OCI-LY7 (cell line): ENCODE measurements around the gene SLC4A3. TPM values are rescaled to one million over a fixed set of nuclear protein-coding genes. Genes with fewer than 3 reads are reported as not detected.

Experiments
- BruUV-seq: library from RNA; stranded (reverse); fragments of 400-500 nt; replicated peaks from 2 replicates; lab custom pipeline; 2021; lab: Mats Ljungman, UMichigan
- CTCF ChIA-PET: fragments of 300-600 bp; sonication (Branson Sonifier 250); formaldehyde crosslinking; loops from one replicate; lab custom pipeline; 2022; ENCODE audit warnings: antibody characterized with exemption; ENCODE audit not compliant: unreplicated experiment; lab: Charles Lee
- POLR2A ChIA-PET: fragments of 300-600 bp; sonication (Branson Sonifier 250); formaldehyde crosslinking; loops from one replicate; lab custom pipeline; 2022; ENCODE audit warnings: antibody characterized with exemption; lab: Charles Lee
- DNase-seq: peaks from one replicate; pipeline ENCODE4 v3.0.0-alpha.2; 2015; ENCODE audit warnings: low spot score
- H2AFZ ChIP-seq: fragments of 200-600 bp; sonication (generic), shearing (Covaris generic); 2 replicates; pipeline ENCODE4 v1.6.1; 2014; ENCODE audit warnings: mild to moderate bottlenecking, antibody characterized with exemption, low read length, moderate library complexity
- H3K27ac ChIP-seq: fragments of 200-600 bp; sonication (generic); 2 replicates; pipeline ENCODE4 v1.5.1; 2014; ENCODE audit warnings: mixed run types, low read depth, mild to moderate bottlenecking, moderate library complexity, low read length, inconsistent platforms; ENCODE audit not compliant: poor library complexity, severe bottlenecking
- H3K36me3 ChIP-seq: fragments of 200-600 bp; sonication (generic); 2 replicates; pipeline ENCODE4 v1.6.1; 2014; ENCODE audit warnings: mild to moderate bottlenecking, antibody characterized with exemption, low read length, moderate library complexity, mixed read lengths; ENCODE audit not compliant: insufficient read depth
- H3K4me1 ChIP-seq: fragments of 200-600 bp; sonication (generic); 2 replicates; pipeline ENCODE4 v1.5.1; 2014; ENCODE audit warnings: mild to moderate bottlenecking, low read length; ENCODE audit not compliant: insufficient read depth, poor library complexity, severe bottlenecking
- H3K4me2 ChIP-seq: fragments of 200-600 bp; sonication (generic); 2 replicates; pipeline ENCODE4 v1.6.1; 2014; ENCODE audit warnings: mild to moderate bottlenecking, low read length
- H3K4me3 ChIP-seq: fragments of 200-600 bp; sonication (generic); 2 replicates; pipeline ENCODE4 v1.5.1; 2014; ENCODE audit warnings: mild to moderate bottlenecking, low read depth, low read length; ENCODE audit not compliant: poor library complexity, severe bottlenecking
- H3K79me2 ChIP-seq: fragments of 200-600 bp; sonication (generic); 2 replicates; pipeline ENCODE4 v1.6.1; 2016; ENCODE audit warnings: low read depth, mild to moderate bottlenecking, low read length, moderate library complexity, mixed read lengths; ENCODE audit not compliant: insufficient read depth
- H3K9me2 ChIP-seq: fragments of 200-600 bp; sonication (generic); 2 replicates; pipeline ENCODE4 v1.6.1; 2016; ENCODE audit warnings: mild to moderate bottlenecking, low read length, mixed read lengths; ENCODE audit not compliant: insufficient read depth
- H3K9me3 ChIP-seq: fragments of 200-600 bp; sonication (generic); 2 replicates; pipeline ENCODE4 v1.6.1; 2014; ENCODE audit warnings: mild to moderate bottlenecking, mixed run types, low read length, mixed read lengths
- H4K20me1 ChIP-seq: fragments of 200-600 bp; sonication (generic); 2 replicates; pipeline ENCODE4 v1.6.1; 2014; ENCODE audit warnings: mild to moderate bottlenecking, antibody characterized with exemption, low read length, moderate library complexity, mixed read lengths; ENCODE audit not compliant: insufficient read depth
- CTCF ChIP-seq: fragments of 200-600 bp; sonication (generic); conservative IDR thresholded peaks from 2 replicates; pipeline ENCODE4 v1.5.1; 2014; ENCODE audit warnings: mild to moderate bottlenecking, antibody characterized with exemption, low read length, moderate library complexity, mixed read lengths
- EZH2phosphoT487 ChIP-seq: fragments of 200-600 bp; sonication (generic); IDR thresholded peaks from 2 replicates; pipeline ENCODE4 v1.6.1; 2018; ENCODE audit warnings: low read depth, borderline replicate concordance, mild to moderate bottlenecking, mixed run types, antibody characterized with exemption, low read length, moderate library complexity, mixed read lengths
- intact Hi-C: fragments of 100-400 bp; cut with micrococcal nuclease; formaldehyde crosslinking; loops from one replicate; pipeline ENCODE4 v1.10.0; 2022; ENCODE audit not compliant: unreplicated experiment
- total RNA-seq, 2 experiments: library from RNA; depleted of rRNA in 1 of 2; stranded (reverse); fragments of >200 nt in 1 of 2; shearing (Covaris generic) in 1 of 2; gene quantifications; 2 replicates each; pipeline ENCODE4 v1.2.3, GENCODE V29; 2014 to 2022

Gene SLC4A3
- total RNA-seq, 2 experiments from 2014 or later, result not detected

GRCh38 chr2:219615036-219615435, 12.4 kb upstream of the SLC4A3 start:
- Histone ChIP-seq H3K4me3 (no peak overlapping the region), H3K4me2 (no peak overlapping the region), H3K27ac (no peak overlapping the region), H3K9me3 (no peaks in the 10 kb centered on the region), H2AFZ (no peak overlapping the region), H3K4me1 (peaks cover 6% of the 10 kb centered on the region), H3K9me2 (no peaks in the 10 kb centered on the region), H4K20me1 (no peaks in the 10 kb centered on the region), H3K79me2 (no peaks in the 10 kb centered on the region), H3K36me3 (peaks cover 17% of the 10 kb centered on the region; the same call in 1 of the 2 replicates)
- intact Hi-C loops, result no loop called here
- TF ChIP-seq EZH2phosphoT487 (no peak), CTCF (no peak)
- POLR2A ChIA-PET, result no interaction called here
- DNase-seq, result no peak
- CTCF ChIA-PET, result interaction anchor here (0.6 kb wide), 1 partner anchor 1209 kb away, joined by 3 read pairs; no protein-coding TSS in a partner anchor
- no TSS peak for BruUV-seq

GRCh38 chr2:219615894-219616293, 11.5 kb upstream of the SLC4A3 start:
- no peak overlapping the region for H3K4me2 ChIP-seq
- ChIA-PET POLR2A (no interaction called here), CTCF (no interaction called here)
- peaks cover 17% of the 10 kb centered on the region; the same call in 1 of the 2 replicates for H3K36me3 ChIP-seq
- DNase-seq, result no peak
- BruUV-seq, result no TSS peak
- no peak overlapping the region for H2AFZ ChIP-seq
- no peak overlapping the region for H3K27ac ChIP-seq
- no peaks in the 10 kb centered on the region for H3K9me2 ChIP-seq
- no peaks in the 10 kb centered on the region for H3K79me2 ChIP-seq
- no peaks in the 10 kb centered on the region for H3K9me3 ChIP-seq
- intact Hi-C loops, result no loop called here
- TF ChIP-seq CTCF (no peak), EZH2phosphoT487 (no peak)
- no peaks in the 10 kb centered on the region for H4K20me1 ChIP-seq
- peaks cover 6% of the 10 kb centered on the region for H3K4me1 ChIP-seq
- H3K4me3 ChIP-seq, result no peak overlapping the region

- BruUV-seq, result no TSS peak
- no peak for DNase-seq
- H3K9me2 ChIP-seq, result no peaks in the 10 kb centered on the region
- no peak overlapping the region for H2AFZ ChIP-seq
- CTCF ChIA-PET, result no interaction called here
- H3K27ac ChIP-seq, result no peak overlapping the region
- no peaks in the 10 kb centered on the region for H3K9me3 ChIP-seq
- H3K36me3 ChIP-seq, result peaks cover 13% of the 10 kb centered on the region; the same call in 1 of the 2 replicates
- no peaks in the 10 kb centered on the region for H3K79me2 ChIP-seq
- H3K4me2 ChIP-seq, result no peak overlapping the region
- peaks cover 6% of the 10 kb centered on the region for H3K4me1 ChIP-seq
- intact Hi-C loops, result no loop called here
- POLR2A ChIA-PET, result no interaction called here
- H4K20me1 ChIP-seq, result no peaks in the 10 kb centered on the region
- H3K4me3 ChIP-seq, result no peak overlapping the region
- no peak for TF ChIP-seq EZH2phosphoT487
- no peak for TF ChIP-seq CTCF
Measured at GRCh38 chr2:219616550-219616949, 10.9 kb upstream of the SLC4A3 start.
